Progenitor cell of endocrine pancreas (in vitro differentiated cells): Measurements from ENCODE around the gene STXBP6. TPM values are rescaled to one million over a fixed set of nuclear protein-coding genes. Genes with fewer than 3 reads are reported as not detected.

Experiments used
- DNase-seq: peaks from one replicate; pipeline ENCODE4 v3.0.0; 2021; ENCODE audit warnings: low spot score; ENCODE audit not compliant: unreplicated experiment
- H3K27ac Mint-ChIP-seq: 2 replicates; pipeline ENCODE4 v1.8.0; 2021; ENCODE audit warnings: mild to moderate bottlenecking, moderate library complexity, mixed read lengths
- H3K27me3 Mint-ChIP-seq: 2 replicates; pipeline ENCODE4 v1.8.0; 2021; ENCODE audit warnings: mixed read lengths
- H3K36me3 Mint-ChIP-seq: 2 replicates; pipeline ENCODE4 v1.8.0; 2022; ENCODE audit warnings: mixed read lengths; ENCODE audit not compliant: insufficient read depth
- H3K4me1 Mint-ChIP-seq: 2 replicates; pipeline ENCODE4 v1.8.0; 2021; ENCODE audit warnings: low read depth, mixed read lengths
- H3K4me3 Mint-ChIP-seq: 2 replicates; pipeline ENCODE4 v1.8.0; 2021; ENCODE audit warnings: low read depth, mild to moderate bottlenecking, moderate library complexity, mixed read lengths
- H3K9me3 Mint-ChIP-seq: 2 replicates; pipeline ENCODE4 v1.8.0; 2021; ENCODE audit warnings: low read depth, mixed read lengths
- CTCF ChIP-seq: fragments of 200-600 bp; sonication (generic); IDR thresholded peaks from one replicate; pipeline ENCODE4 v1.5.0; 2021; ENCODE audit warnings: antibody characterized with exemption, mild to moderate bottlenecking; ENCODE audit not compliant: unreplicated experiment
- total RNA-seq: library from RNA; stranded (reverse); gene quantifications from 2 replicates; pipeline ENCODE4 v1.2.1, GENCODE V29; 2021

Gene STXBP6
- total RNA-seq, 1 donor from 2014 or later: 11.9 TPM

GRCh38 chr14:25090716-25091454, 40.9 kb upstream of the STXBP6 start:
- Mint-ChIP-seq H3K9me3 (no peaks in the 10 kb centered on the region), H3K36me3 (no peaks in the 10 kb centered on the region), H3K4me3 (no peak overlapping the region), H3K27ac (peak overlapping the region; percentile 92), H3K27me3 (peaks cover 36% of the 10 kb centered on the region), H3K4me1 (peaks cover 49% of the 10 kb centered on the region)
- DNase-seq: no peak
- TF ChIP-seq CTCF: no peak

GRCh38 chr14:25090256-25090655, 40.3 kb upstream of the STXBP6 start:
- no peak for TF ChIP-seq CTCF
- H3K36me3 Mint-ChIP-seq: no peaks in the 10 kb centered on the region
- peaks cover 34% of the 10 kb centered on the region for H3K27me3 Mint-ChIP-seq
- no peak overlapping the region for H3K4me3 Mint-ChIP-seq
- H3K9me3 Mint-ChIP-seq: no peaks in the 10 kb centered on the region
- H3K27ac Mint-ChIP-seq: peak overlapping the region; percentile 92
- H3K4me1 Mint-ChIP-seq: peaks cover 43% of the 10 kb centered on the region
- DNase-seq: no peak

- Mint-ChIP-seq H3K4me3 (no peak overlapping the region), H3K9me3 (no peaks in the 10 kb centered on the region), H3K27me3 (peaks cover 32% of the 10 kb centered on the region), H3K27ac (no peak overlapping the region), H3K36me3 (no peaks in the 10 kb centered on the region), H3K4me1 (peaks cover 40% of the 10 kb centered on the region)
- no peak for TF ChIP-seq CTCF
- no peak for DNase-seq
These were observed 39.5 kb upstream of the STXBP6 start for GRCh38 chr14:25089496-25089895.

- peaks cover 23% of the 10 kb centered on the region for H3K4me1 Mint-ChIP-seq
- H3K27ac Mint-ChIP-seq: no peak overlapping the region
- H3K9me3 Mint-ChIP-seq: no peaks in the 10 kb centered on the region
These were observed 37.0 kb upstream of the STXBP6 start for GRCh38 chr14:25086821-25087396.

GRCh38 chr14:25086081-25086480, 36.1 kb upstream of the STXBP6 start:
- DNase-seq: no peak
- no peaks in the 10 kb centered on the region for H3K9me3 Mint-ChIP-seq
- peaks cover 46% of the 10 kb centered on the region for H3K27me3 Mint-ChIP-seq
- H3K4me1 Mint-ChIP-seq: peaks cover 16% of the 10 kb centered on the region
- no peak for TF ChIP-seq CTCF
- H3K27ac Mint-ChIP-seq: no peak overlapping the region
- no peaks in the 10 kb centered on the region for H3K36me3 Mint-ChIP-seq
- no peak overlapping the region for H3K4me3 Mint-ChIP-seq

More at GRCh38 chr14:25086821-25087396, 37.0 kb upstream of the STXBP6 start:
- no peak for DNase-seq
- no peak overlapping the region for H3K4me3 Mint-ChIP-seq
- H3K36me3 Mint-ChIP-seq: no peaks in the 10 kb centered on the region
- H3K27me3 Mint-ChIP-seq: peaks cover 46% of the 10 kb centered on the region
- no peak for TF ChIP-seq CTCF
